GM10248 (cell line): ENCODE measurements around the gene MATCAP1.
A peak's percentile ranks its signal among the peaks of the same experiment; 100 is the strongest.

ENCODE experiments used
- CTCF ChIA-PET: fragments of 300-600 bp; sonication (Branson Sonifier 250); formaldehyde crosslinking; extraction: SDS; loops from one replicate; lab custom pipeline; 2021; ENCODE audit warnings: antibody characterized with exemption; lab: Yijun Ruan, JAX
- POLR2A ChIA-PET: fragments of 350-650 bp; sonication (Branson Sonifier 250); formaldehyde crosslinking; extraction: SDS; loops from one replicate; lab custom pipeline; 2020; ENCODE audit warnings: antibody characterized with exemption; lab: Yijun Ruan, JAX
- DNase-seq: peaks from one replicate; pipeline ENCODE4 v3.0.0; 2012; ENCODE audit errors: extremely low spot score
- TF ChIP-seq, protein P1 (sequence below): IDR thresholded peaks from 2 replicates; pipeline ENCODE4 v1.5.1; 2012; ENCODE audit warnings: mild to moderate bottlenecking, low read depth; ENCODE audit errors: extremely low read depth, missing control alignments, control extremely low read depth

MATCAP1 gene

GRCh38 chr16:67227567-67227921 lies 43.8 kb upstream of the MATCAP1 start:
- no peak for DNase-seq
- TF ChIP-seq, protein P1, sequence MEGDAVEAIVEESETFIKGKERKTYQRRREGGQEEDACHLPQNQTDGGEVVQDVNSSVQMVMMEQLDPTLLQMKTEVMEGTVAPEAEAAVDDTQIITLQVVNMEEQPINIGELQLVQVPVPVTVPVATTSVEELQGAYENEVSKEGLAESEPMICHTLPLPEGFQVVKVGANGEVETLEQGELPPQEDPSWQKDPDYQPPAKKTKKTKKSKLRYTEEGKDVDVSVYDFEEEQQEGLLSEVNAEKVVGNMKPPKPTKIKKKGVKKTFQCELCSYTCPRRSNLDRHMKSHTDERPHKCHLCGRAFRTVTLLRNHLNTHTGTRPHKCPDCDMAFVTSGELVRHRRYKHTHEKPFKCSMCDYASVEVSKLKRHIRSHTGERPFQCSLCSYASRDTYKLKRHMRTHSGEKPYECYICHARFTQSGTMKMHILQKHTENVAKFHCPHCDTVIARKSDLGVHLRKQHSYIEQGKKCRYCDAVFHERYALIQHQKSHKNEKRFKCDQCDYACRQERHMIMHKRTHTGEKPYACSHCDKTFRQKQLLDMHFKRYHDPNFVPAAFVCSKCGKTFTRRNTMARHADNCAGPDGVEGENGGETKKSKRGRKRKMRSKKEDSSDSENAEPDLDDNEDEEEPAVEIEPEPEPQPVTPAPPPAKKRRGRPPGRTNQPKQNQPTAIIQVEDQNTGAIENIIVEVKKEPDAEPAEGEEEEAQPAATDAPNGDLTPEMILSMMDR: no peak
- POLR2A ChIA-PET: interaction anchor here (0.7 to 1.5 kb wide), 5 partner anchors 9 to 75 kb away, joined by 3 to 9 read pairs (median 7); partner anchors contain the start of gene FHOD1
- CTCF ChIA-PET: interaction anchor here (1.0 to 4.3 kb wide), 11 partner anchors 11 to 274 kb away, joined by 4 to 22 read pairs (median 8); partner anchors contain the start of genes ELMO3 and FHOD1

- CTCF ChIA-PET: interaction anchor here (0.7 to 4.3 kb wide), 14 partner anchors 11 to 294 kb away, joined by 3 to 22 read pairs (median 6); partner anchors contain the start of genes ELMO3 and FHOD1
- POLR2A ChIA-PET: interaction anchor here (0.7 to 1.5 kb wide), 5 partner anchors 10 to 20 kb away, joined by 3 to 9 read pairs (median 7); partner anchors contain the start of gene FHOD1
- TF ChIP-seq, protein P1: peak; percentile 13
- peak; percentile 99 for DNase-seq
Measured at GRCh38 chr16:67226804-67227566, 43.2 kb upstream of the MATCAP1 start, which contains the start of gene TMEM208. Gene TMEM208, plus strand, starts transcription at chr16:67227130. Its CDS starts 89 bp downstream, at chr16:67227219.

DNA sequence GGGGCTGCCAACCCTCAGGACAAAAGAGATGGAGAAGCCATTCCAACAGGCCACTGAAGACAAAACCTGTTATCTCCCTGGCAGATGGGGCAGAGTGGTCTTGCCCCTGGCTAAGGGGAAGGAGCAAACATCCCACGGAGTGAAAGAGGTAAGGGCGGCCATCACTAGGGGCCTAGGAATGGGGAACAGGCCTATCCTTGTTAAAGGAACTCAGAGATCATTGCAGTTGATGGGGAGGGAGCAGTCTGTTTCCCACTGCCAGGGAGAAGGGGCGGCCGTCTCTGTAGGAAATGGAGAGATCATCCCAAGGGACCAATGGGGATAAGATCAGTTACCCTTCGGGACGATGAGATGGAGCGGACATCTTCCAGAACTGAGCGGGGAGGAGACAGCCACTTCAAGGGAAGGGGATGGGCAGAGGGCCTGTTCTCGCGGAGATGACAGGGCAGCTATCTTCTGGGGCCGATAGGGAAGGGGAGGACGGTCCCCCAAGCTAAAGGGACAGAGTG lies 42.6 kb upstream of the MATCAP1 start:
- no peak for DNase-seq
- CTCF ChIA-PET: interaction anchor here (0.7 to 4.3 kb wide), 14 partner anchors 12 to 295 kb away, joined by 3 to 22 read pairs (median 6); partner anchors contain the start of genes ELMO3 and FHOD1
- TF ChIP-seq, protein P1: no peak
- POLR2A ChIA-PET: interaction anchor here (0.7 to 1.5 kb wide), 5 partner anchors 10 to 21 kb away, joined by 3 to 9 read pairs (median 7); partner anchors contain the start of gene FHOD1

GRCh38 chr16:67223992-67224391 lies 40.2 kb upstream of the MATCAP1 start:
- no peak for DNase-seq
- POLR2A ChIA-PET: no interaction called here
- TF ChIP-seq, protein P1: no peak
- CTCF ChIA-PET: interaction anchor here (0.7 to 4.3 kb wide), 3 partner anchors 9 to 26 kb away, joined by 3 to 16 read pairs (median 3); partner anchors contain the start of gene ELMO3

GRCh38 chr16:67216612-67217490 lies 33.1 kb upstream of the MATCAP1 start:
- no peak for DNase-seq
- TF ChIP-seq, protein P1: no peak
- ChIA-PET POLR2A (no interaction called here), CTCF (interaction anchor here (1.1 to 2.3 kb wide), 2 partner anchors 15 to 18 kb away, joined by 3 to 8 read pairs; partner anchors contain the start of gene ELMO3)
